Activated T-cell treated with anti-CD3 and anti-CD28 coated beads for 1 hour (primary cell): ENCODE data around the gene ZNF729.
"Not testable (repeated sequence)": the region's sequence is repeated elsewhere in the genome, so short reads cannot be mapped to it uniquely, and the experiment has no call there.

ENCODE experiments used
- DNase-seq: peaks from one replicate; pipeline ENCODE4 v3.0.0-alpha.2; 2020; ENCODE audit warnings: low read depth

The ZNF729 gene

DNA sequence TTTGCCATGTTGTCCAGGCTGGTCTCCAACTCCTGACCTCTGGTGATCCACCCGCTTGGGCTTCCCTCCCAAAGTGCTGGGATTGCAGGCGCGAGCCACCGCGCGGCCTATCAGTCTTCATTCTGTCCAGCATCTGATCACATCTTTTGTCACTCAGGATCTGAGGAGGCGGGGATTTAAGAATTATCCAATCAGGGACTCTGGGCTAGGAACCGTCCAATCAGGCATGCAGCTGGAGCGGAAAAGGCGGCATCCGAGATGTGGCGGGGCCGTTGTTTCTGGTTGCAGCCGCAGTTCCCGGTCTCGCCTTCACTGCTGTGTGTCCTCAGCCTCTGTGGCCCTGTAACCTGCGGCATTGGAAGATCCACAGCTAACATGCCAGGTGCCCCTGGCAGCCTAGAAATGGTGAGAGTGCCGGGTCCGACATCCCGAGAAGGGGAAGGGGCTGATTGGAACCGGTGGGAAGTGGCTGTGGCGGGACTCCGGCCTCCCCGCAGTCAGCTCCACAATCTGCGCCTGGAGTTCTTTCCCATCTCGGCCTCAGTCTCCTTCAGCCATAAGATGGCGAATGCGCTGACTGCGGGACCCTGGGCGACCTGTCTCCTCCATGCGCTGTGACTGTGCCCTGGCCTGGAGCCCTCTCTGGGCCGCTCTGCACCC, at the start of gene ZNF729:
Gene ZNF729, plus strand, starts transcription at position 291 of the 660 bp plus-strand sequence. Its CDS starts 85 bp downstream, at position 376.
- DNase-seq = no peak

DNA sequence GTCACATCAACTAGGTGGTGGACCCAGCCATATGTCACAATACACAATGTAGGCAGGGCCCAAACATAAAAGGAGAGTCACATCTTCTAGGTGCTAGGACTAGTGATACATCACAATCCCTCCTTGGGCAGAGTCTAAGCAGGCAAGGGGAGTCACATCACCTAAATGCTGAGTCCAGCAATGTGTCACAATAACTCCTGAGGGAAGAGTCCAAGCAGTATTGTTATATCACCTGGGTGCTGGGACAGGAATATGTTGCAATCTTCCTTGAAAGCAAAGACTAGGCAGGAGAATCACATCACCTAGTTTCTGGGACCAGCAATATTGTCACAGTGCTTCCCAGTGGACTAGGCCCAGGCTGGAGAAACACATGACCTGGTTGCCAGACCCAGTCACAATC, 29.4 kb upstream of the ZNF729 start:
- DNase-seq = no peak

GRCh38 chr19:22257381-22257780, 28.9 kb upstream of the ZNF729 start:
- no peak for DNase-seq

GRCh38 chr19:22257916-22258315, 28.3 kb upstream of the ZNF729 start:
- no peak for DNase-seq

- DNase-seq = no peak
Measured at GRCh38 chr19:22260499-22260898, 25.7 kb upstream of the ZNF729 start.

- DNase-seq = no peak
Measured at GRCh38 chr19:22261596-22261995, 24.6 kb upstream of the ZNF729 start.

DNA sequence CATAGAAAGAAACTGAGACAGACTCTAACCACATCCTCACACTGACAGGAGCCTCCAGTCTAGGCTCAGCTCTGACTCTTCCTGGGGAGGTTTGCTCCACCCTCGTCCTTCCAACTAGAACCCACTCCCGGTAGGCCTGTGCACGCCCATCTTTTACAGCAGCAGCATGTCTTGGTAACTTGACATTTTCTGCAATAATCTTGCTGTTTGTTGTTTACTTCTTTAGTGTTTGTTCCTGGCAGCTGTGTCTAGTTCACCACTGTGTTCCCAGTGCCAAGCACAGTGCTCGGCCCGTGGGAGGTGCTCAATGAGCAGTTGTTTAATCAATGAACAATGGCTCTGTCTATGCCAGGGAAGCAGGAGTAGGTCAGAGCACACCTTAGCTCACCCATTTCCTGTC, 23.1 kb upstream of the ZNF729 start:
- no peak for DNase-seq

DNA sequence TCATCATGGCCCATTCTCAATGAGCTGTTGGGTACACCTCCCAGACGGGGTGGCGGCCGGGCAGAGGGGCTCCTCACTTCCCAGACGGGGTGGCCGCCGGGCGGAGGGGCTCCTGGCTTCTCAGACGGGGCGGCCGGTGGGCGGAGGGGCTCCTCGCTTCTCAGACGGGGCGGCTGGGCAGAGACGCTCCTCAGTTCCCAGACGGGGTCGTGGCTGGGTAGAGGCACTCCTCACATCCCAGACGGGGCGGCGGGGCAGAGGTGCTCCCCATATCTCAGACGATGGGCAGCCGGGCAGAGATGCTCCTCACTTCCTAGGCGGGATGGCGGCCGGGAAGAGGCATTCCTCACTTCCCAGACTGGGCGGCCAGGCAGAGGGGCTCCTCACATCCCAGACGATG, 35.3 kb downstream of the ZNF729 start:
- DNase-seq = not testable (repeated sequence)

GRCh38 chr19:22326219-22326618, 40.0 kb downstream of the ZNF729 start:
- no peak for DNase-seq

DNA sequence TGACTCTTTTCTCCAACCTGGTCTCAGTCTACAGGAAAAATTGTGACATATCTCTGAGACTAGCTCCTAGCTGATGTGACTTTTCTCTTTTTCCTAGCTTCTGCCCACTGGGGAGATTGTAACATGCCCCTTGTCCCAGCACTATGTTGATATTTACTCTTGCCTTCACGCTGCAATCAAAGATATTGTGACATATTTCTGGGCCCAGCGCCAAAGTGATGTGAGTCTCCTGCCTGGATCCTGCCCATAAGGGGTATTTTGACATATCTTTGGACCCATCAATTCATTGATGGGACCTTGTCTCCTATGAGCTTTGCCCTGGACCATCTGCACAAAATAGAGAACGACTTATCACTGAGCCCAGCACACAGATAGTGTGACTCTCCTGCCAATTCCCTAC, 41.1 kb downstream of the ZNF729 start:
- DNase-seq = no peak

- DNase-seq = no peak
Measured at GRCh38 chr19:22331521-22331920, 45.3 kb downstream of the ZNF729 start.

DNA sequence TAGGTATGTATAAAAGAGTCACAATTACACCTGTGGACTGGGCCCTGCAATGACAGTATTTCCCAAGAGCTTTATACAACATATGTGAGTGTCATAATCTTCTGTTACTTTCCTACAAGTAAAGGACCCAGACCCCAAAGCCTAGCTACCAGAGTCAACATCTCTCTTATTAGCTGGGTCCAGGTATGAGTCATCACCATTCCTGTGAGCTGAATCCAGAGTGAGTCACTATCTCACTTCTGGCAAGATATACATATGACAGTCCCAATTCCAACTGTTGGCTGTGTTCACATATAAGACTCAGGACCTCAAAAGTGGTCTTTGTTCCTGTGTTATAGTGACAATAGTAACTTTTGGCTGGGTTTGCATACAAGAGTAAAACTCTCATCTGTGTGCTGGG, 46.7 kb downstream of the ZNF729 start:
- no peak for DNase-seq

- no peak for DNase-seq
Measured at GRCh38 chr19:22335716-22336115, 49.5 kb downstream of the ZNF729 start.

DNA sequence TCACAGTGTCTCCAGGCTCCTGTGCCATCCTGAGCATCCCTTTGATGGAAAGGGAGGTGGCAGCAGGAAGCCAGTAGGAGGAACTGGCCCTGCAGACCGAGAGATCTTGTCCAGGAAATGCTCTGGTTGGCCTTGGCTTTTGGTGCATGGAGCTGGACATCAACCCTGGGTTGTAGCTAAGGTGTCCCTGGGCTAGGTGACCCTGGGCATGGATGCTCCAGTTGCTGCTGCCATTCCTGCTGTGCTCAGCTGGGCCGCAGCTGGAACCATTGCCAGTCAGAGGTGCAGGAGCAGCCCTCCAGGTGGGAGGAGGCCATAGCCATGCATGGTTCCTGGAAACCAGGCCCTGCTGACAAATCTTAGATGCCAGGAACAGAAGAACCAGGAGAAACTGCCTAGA, 68.4 kb downstream of the ZNF729 start:
- DNase-seq = no peak
